GM03348 (cell line): ENCODE results near the gene C6orf52.

ENCODE experiments used
- DNase-seq: peaks from one replicate; pipeline ENCODE4 v3.0.0; 2012; ENCODE audit warnings: low spot score

The C6orf52 gene

GRCh38 chr6:10644225-10644624 lies 50.2 kb downstream of the C6orf52 start:
- DNase-seq: no peak

GRCh38 chr6:10643201-10643651 lies 51.2 kb downstream of the C6orf52 start:
- DNase-seq: no peak

DNA sequence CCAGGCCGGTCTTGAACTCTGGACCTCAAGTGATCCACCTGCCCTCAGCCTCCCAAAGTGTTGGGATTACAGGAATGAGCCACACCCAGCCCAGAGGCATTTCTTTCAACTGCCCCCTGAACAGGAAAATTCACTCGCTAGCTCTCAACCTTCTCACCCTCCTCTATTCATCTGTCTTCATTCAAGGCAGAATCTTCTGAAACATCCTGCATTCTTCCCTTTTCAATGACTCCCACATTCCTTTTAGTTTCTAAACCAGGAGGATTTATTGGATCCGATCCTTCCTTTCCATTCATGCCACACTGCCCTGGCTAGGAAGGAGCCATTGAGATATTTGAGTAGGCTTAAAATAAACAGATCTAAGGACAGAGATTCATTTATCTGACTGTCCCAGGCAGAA lies 52.9 kb downstream of the C6orf52 start:
- no peak for DNase-seq

DNA sequence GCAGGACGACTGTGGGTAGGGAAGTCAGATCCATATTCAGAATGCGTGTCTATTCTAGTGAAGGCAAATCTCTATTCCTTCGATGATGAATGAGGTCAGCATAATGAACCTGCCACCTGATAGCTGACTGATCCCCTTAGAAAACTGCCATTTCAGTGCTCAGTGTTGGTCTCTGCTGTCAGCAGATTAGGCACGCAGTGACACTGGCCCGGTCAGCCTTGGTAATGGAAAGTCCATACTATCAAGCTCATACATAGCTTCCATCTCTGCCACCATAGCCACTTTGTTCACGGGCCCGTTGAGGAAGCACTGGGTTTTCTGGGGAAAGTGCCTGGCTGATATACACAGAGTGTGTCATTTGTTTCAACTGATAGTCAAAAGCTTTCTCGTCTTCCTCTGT lies 54.0 kb downstream of the C6orf52 start:
- DNase-seq: no peak

GRCh38 chr6:10633216-10633615 lies 61.2 kb downstream of the C6orf52 start:
- DNase-seq: peak; percentile 14

- DNase-seq: no peak
Observed at GRCh38 chr6:10630178-10630577, 64.2 kb downstream of the C6orf52 start.

GRCh38 chr6:10627800-10628199 lies 66.6 kb downstream of the C6orf52 start:
- no peak for DNase-seq

DNA sequence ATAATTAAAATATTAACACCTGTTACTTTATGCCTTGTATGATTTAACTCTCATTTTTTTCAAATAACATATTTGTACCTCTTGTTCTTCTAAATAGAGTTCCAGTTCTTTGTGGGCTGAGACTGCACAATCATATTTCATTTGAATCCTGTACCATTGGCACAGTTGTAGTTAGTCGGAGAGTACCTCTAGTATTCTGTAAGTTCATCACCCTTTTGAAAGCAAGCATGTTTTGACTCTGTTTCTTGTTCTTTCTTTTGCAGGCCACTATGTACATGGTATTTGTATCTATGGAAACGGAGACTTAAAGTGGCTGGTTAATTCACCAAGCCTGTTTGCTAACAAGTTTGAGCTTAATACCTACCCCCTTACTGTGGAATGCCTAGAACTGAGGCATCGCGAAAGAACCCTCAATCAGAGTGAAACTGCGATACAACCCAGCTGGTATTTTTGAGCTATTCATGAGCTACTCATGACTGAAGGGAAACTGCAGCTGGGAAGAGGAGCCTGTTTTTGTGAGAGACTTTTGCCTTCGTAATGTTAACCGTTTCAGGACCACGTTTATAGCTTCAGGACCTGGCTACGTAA lies 68.2 kb downstream of the C6orf52 start:
- DNase-seq: no peak

- no peak for DNase-seq
Observed at GRCh38 chr6:10624836-10625235, 69.6 kb downstream of the C6orf52 start.

- no peak for DNase-seq
Observed at GRCh38 chr6:10621847-10622246, 72.6 kb downstream of the C6orf52 start.
